Caco-2 (cell line): ENCODE results near the gene RFC5. TPM values are rescaled to one million over a fixed set of nuclear protein-coding genes. Genes with fewer than 3 reads are reported as not detected.

Source experiments
- BruUV-seq: library from RNA; stranded (reverse); fragments of 400-500 nt; replicated peaks from 2 replicates; lab custom pipeline; 2021; lab: Mats Ljungman, UMichigan
- CTCF ChIA-PET: fragments of 300-600 bp; sonication (Branson Sonifier 250); formaldehyde crosslinking; loops from one replicate; lab custom pipeline; 2022; ENCODE audit warnings: antibody characterized with exemption; lab: Charles Lee
- POLR2A ChIA-PET: fragments of 300-600 bp; sonication (Branson Sonifier 250); formaldehyde crosslinking; loops from one replicate; lab custom pipeline; 2022; ENCODE audit warnings: antibody characterized with exemption; lab: Charles Lee
- DNase-seq, 2 experiments: peaks; one replicate each; pipeline versions ENCODE4 v3.0.0 to v3.0.0-alpha.2; 2020 to 2022
- H3K27me3 ChIP-seq: replicated peaks from 2 replicates; pipeline ENCODE4 v1.6.0; 2011; ENCODE audit warnings: low read length; ENCODE audit not compliant: control insufficient read depth, insufficient read depth
- H3K36me3 ChIP-seq: 2 replicates; pipeline ENCODE4 v1.5.1; 2011; ENCODE audit warnings: low read length; ENCODE audit not compliant: control insufficient read depth, insufficient read depth
- H3K4me1 ChIP-seq: fragments of 250-450 bp; sonication (Bioruptor Pico); 2 replicates; pipeline ENCODE4 v1.5.1; 2020; ENCODE audit warnings: mild to moderate bottlenecking
- H3K4me3 ChIP-seq: 2 replicates; pipeline ENCODE4 v1.5.1; 2011; ENCODE audit warnings: low read depth, mild to moderate bottlenecking, control low read depth, low read length
- H3K9me3 ChIP-seq: fragments of 250-450 bp; sonication (Bioruptor Pico); 2 replicates; pipeline ENCODE4 v1.5.1; 2020; ENCODE audit warnings: mild to moderate bottlenecking, moderate library complexity
- H3K27ac Mint-ChIP-seq: one replicate; pipeline ENCODE4 v1.8.0; 2022; ENCODE audit warnings: mixed read lengths; ENCODE audit not compliant: unreplicated experiment
- H3K27me3 Mint-ChIP-seq: one replicate; pipeline ENCODE4 v1.8.0; 2022; ENCODE audit warnings: mixed read lengths; ENCODE audit not compliant: insufficient read depth, unreplicated experiment
- H3K36me3 Mint-ChIP-seq: one replicate; pipeline ENCODE4 v1.8.0; 2022; ENCODE audit warnings: mild to moderate bottlenecking, mixed read lengths; ENCODE audit not compliant: insufficient read depth, unreplicated experiment
- H3K4me1 Mint-ChIP-seq: one replicate; pipeline ENCODE4 v1.8.0; 2022; ENCODE audit warnings: low read depth, mixed read lengths; ENCODE audit not compliant: unreplicated experiment
- H3K4me3 Mint-ChIP-seq: one replicate; pipeline ENCODE4 v1.8.0; 2022; ENCODE audit warnings: mild to moderate bottlenecking, moderate library complexity, mixed read lengths; ENCODE audit not compliant: unreplicated experiment
- H3K9me3 Mint-ChIP-seq: one replicate; pipeline ENCODE4 v1.8.0; 2022; ENCODE audit warnings: mixed read lengths; ENCODE audit not compliant: unreplicated experiment
- CTCF ChIP-seq, 2 experiments: fragments of 200-600 bp in 1 of 2; IDR thresholded peaks; 1 replicate in 1 of 2; 2 replicates in 1 of 2; pipeline versions ENCODE4 v1.5.1 to v1.8.0; 2011 to 2022; ENCODE audit warnings: antibody characterized with exemption in 1 of 2, control low read depth in 1 of 2, inconsistent platforms in 1 of 2, low read depth in 1 of 2, low read length in 1 of 2, mild to moderate bottlenecking in 1 of 2, moderate library complexity in 1 of 2; ENCODE audit not compliant: insufficient read depth in 1 of 2, severe bottlenecking in 1 of 2, unreplicated experiment in 1 of 2
- intact Hi-C: fragments of 100-400 bp; cut with micrococcal nuclease; formaldehyde crosslinking; loops from one replicate; pipeline ENCODE4 v1.10.0; 2022; ENCODE audit not compliant: unreplicated experiment
- total RNA-seq: library from RNA; stranded (reverse); gene quantifications from 2 replicates; pipeline ENCODE4 v1.2.3, GENCODE V29; 2022

The RFC5 gene
- total RNA-seq, 1 experiment from 2014 or later: 42.7 TPM

GRCh38 chr12:117975006-117975405, 41.5 kb upstream of the RFC5 start:
- ChIA-PET CTCF (no interaction called here), POLR2A (no interaction called here)
- Histone ChIP-seq H3K4me1 (no peaks in the 10 kb centered on the region), H3K4me3 (no peak overlapping the region), H3K36me3 (no peaks in the 10 kb centered on the region), H3K9me3 (peaks cover 7% of the 10 kb centered on the region; the same call in 1 of the 2 replicates), H3K27me3 (no peaks in the 10 kb centered on the region)
- no peak overlapping the region for H3K27ac Mint-ChIP-seq
- intact Hi-C loops: no loop called here
- DNase-seq: no peak
- H3K4me1 Mint-ChIP-seq: no peaks in the 10 kb centered on the region
- no peaks in the 10 kb centered on the region for H3K36me3 Mint-ChIP-seq
- BruUV-seq: no TSS peak
- H3K4me3 Mint-ChIP-seq: no peak overlapping the region
- no peaks in the 10 kb centered on the region for H3K27me3 Mint-ChIP-seq
- no peak for TF ChIP-seq CTCF (IDR thresholded peaks at IDR 0.05; ENCODE audit: insufficient read depth in 1 of 2, low read depth in 1 of 2, low read length in 1 of 2, severe bottlenecking in 1 of 2, unreplicated experiment in 1 of 2)
- H3K9me3 Mint-ChIP-seq: peaks cover 9% of the 10 kb centered on the region

- intact Hi-C loops: no loop called here
- H3K36me3 Mint-ChIP-seq: no peaks in the 10 kb centered on the region
- H3K27me3 ChIP-seq: no peaks in the 10 kb centered on the region
- no peaks in the 10 kb centered on the region for H3K36me3 ChIP-seq
- no peaks in the 10 kb centered on the region for H3K4me1 ChIP-seq
- H3K4me3 Mint-ChIP-seq: no peak overlapping the region
- ChIA-PET POLR2A (no interaction called here), CTCF (no interaction called here)
- no peaks in the 10 kb centered on the region for H3K27me3 Mint-ChIP-seq
- no peaks in the 10 kb centered on the region for H3K9me3 Mint-ChIP-seq
- DNase-seq: no peak
- no peak for TF ChIP-seq CTCF (IDR thresholded peaks at IDR 0.05; ENCODE audit: insufficient read depth in 1 of 2, low read depth in 1 of 2, low read length in 1 of 2, severe bottlenecking in 1 of 2, unreplicated experiment in 1 of 2)
- H3K9me3 ChIP-seq: no peaks in the 10 kb centered on the region
- H3K27ac Mint-ChIP-seq: no peak overlapping the region
- no peaks in the 10 kb centered on the region for H3K4me1 Mint-ChIP-seq
- no TSS peak for BruUV-seq
- no peak overlapping the region for H3K4me3 ChIP-seq
Observed at GRCh38 chr12:117977373-117977772, 39.1 kb upstream of the RFC5 start.

GRCh38 chr12:117980616-117981015, 35.9 kb upstream of the RFC5 start:
- CTCF ChIA-PET: no interaction called here
- BruUV-seq: no TSS peak
- TF ChIP-seq CTCF (IDR thresholded peaks at IDR 0.05; ENCODE audit: insufficient read depth in 1 of 2, low read depth in 1 of 2, low read length in 1 of 2, severe bottlenecking in 1 of 2, unreplicated experiment in 1 of 2): no peak

More at GRCh38 chr12:117980616-117981015, 35.9 kb upstream of the RFC5 start:
- H3K4me3 ChIP-seq: no peak overlapping the region
- H3K36me3 Mint-ChIP-seq: no peaks in the 10 kb centered on the region
- H3K4me1 ChIP-seq: no peaks in the 10 kb centered on the region
- H3K27me3 ChIP-seq: no peaks in the 10 kb centered on the region
- no peaks in the 10 kb centered on the region for H3K9me3 Mint-ChIP-seq
- no peaks in the 10 kb centered on the region for H3K9me3 ChIP-seq
- POLR2A ChIA-PET: no interaction called here
- H3K36me3 ChIP-seq: no peaks in the 10 kb centered on the region
- no peaks in the 10 kb centered on the region for H3K4me1 Mint-ChIP-seq
- intact Hi-C loops: no loop called here
- H3K27me3 Mint-ChIP-seq: peaks cover 4% of the 10 kb centered on the region
- DNase-seq: no peak
- no peak overlapping the region for H3K4me3 Mint-ChIP-seq
- no peak overlapping the region for H3K27ac Mint-ChIP-seq
